Measurements from ENCODE around the gene RPL27. TPM values are rescaled to one million over a fixed set of nuclear protein-coding genes. Genes with fewer than 3 reads are reported as not detected.
A peak's percentile ranks its signal among the peaks of the same experiment; 100 is the strongest.
"Not testable (repeated sequence)": the region's sequence is repeated elsewhere in the genome, so short reads cannot be mapped to it uniquely, and the experiment has no call there.

Gene RPL27
- 1,521 TPM for total RNA-seq (ENCODE audit: insufficient read depth, low replicate concordance)

DNA sequence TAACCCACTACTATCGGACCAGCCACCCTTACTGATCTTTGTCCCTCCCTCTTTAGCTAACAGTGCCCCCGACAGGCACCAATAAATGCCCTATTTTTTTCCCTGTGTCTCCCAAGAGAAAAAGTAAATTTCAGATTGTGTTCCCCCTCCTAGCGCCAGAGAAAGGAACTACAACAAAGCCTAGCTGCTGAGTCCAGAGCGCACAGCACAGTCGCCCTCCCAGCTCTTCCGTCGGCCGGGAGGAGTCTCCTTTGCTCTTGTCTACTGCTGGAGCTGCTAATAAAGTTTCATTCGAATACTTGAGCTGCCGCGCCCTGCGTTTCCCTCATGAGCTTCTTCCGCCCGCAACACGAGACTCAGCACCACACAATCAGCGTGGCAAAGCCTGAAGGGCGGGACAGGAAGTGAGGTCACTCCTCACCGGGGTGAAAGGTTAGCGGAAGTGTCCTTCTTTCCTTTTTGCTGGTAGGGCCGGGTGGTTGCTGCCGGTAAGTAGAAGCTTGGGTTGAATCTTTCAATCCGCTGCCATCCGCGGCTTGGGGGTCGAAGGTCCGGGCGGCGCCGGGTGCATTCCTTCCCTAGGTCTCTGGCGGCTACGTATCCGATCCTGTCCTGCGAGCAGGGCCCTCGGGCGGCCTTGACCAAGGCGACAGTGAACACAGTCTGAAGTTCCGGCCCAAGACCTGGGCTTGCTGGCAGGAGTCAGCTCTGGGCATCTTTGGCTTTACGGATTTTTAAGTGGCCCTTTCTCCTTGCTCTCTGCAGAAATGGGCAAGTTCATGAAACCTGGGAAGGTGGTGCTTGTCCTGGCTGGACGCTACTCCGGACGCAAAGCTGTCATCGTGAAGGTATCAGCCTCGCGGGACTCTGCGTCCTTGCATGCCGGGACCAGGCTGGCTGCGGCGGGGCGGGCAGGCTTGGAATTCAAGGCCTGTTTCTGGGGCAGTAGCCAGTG, at the start of gene RPL27:
Gene RPL27, plus strand, starts transcription at position 436 of the 955 bp plus-strand sequence. Its CDS starts 332 bp downstream, at position 768.
- DNase-seq (ENCODE audit: low spot score), result peak; percentile 100

DNA sequence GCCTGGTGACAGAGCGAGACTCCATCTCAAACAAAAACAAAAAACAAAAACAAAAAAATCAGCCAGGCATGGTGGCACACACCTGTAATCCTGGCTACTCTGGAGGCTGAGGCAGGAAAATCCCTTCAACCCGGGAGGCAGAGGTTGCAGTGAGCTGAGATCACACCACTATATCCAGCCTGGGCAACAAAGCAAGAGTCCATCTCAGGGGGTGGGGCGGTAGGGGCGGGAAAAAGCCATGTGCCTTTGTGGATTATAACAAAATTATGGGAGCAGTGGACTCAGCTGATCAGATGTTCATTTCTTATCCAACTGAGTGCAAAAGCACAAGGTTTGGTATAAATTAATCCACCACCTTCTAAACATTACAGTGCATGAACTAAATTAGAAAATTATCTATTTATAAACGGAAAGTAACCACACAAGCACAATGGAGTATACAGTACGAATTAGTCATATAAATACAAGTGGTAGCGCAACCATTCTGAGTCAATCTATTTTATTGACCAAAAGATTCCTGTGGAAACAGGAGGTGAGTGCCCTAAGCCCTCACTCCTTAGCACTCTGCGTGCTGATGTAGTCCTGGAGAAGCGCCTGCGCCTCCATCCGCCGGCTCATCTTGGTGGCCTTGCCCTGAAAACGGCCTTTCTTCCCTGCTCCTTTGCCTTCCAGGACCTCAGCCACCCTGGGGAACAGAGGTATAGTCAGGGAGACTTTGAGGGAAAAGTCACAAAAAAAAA, 48.0 kb upstream of the RPL27 start:
- DNase-seq (ENCODE audit: low spot score), result no peak

DNA sequence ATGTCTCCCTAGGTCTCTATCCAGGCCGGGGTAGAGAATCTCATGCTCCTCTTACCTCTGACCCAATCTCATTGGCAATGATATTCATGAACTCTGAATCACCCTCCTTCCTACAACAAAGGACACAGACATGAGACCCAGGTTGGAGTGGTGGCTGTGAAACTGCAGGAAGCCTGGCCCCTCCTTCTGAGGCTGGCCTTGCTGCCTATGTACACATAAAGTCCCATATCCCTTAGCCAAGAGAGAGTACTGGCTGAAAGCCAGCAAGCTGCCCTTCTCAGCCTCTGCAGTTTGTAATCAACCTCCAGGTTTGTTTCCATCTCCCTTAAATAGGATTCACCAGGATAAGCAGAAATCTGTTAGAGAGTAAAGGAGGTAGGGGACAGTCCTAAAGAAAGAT, 44.5 kb upstream of the RPL27 start:
- no peak for DNase-seq (ENCODE audit: low spot score)

DNA sequence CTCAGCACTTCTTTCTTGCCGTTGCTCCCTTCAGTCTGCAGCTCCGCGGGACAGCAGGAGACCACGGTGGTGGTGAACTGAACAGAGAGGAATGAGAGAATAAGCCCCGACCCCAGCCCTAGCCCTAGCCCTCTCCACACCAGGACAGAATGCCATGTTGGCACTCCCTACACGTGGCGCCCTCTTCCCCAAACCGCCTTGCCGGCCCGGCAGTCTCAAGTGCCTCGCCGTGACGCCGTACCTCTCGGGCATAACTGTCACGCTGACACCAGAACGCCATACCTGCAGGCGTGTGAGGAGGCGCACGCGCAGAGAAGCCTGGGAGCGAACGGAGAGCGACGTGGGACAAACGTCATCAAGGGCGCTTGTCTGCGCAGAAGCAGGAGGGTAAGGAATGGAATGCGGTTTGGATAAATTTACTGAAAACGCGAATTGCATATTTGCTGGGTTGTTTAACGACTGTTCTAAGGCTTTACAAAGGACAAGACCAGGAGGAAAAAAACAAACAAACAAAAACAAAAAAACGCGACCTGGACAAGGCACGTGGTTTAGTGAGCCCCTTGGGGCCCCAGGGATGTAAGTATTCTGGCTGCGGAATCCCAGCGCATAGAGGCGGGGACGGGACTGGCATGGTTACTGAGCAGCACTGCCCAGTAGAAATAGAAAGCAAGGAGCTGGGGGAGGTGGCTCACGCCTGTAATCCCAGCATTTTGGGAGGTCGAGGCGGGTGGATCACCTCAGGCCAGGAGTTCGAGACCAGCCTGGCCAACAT, 33.9 kb upstream of the RPL27 start, which contains the start of gene AARSD1:
Gene AARSD1, minus strand, starts transcription at position 294 of the 772 bp plus-strand sequence. Its CDS starts 14 bp downstream, at position 280.
- peak; percentile 97 for DNase-seq (ENCODE audit: low spot score)

DNA sequence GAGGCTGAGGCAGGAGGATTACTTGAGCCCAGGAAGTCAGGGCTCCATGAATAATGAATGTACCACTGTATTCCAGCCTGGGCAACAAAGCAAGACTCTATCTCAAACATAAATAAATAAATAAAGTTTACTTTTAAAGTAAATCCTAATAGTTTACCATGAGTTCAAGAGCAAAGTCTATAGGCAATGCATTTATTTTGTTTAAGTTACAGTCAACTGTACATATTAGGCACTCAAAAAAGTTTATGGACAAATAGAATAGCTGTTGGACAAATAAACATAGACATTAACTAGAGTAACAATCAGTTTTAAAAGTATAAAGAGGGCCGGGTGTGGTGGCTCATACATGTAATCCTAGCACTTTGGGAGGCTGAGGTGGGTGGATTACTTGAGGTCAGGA, 30.3 kb upstream of the RPL27 start:
- DNase-seq (ENCODE audit: low spot score), result no peak

DNA sequence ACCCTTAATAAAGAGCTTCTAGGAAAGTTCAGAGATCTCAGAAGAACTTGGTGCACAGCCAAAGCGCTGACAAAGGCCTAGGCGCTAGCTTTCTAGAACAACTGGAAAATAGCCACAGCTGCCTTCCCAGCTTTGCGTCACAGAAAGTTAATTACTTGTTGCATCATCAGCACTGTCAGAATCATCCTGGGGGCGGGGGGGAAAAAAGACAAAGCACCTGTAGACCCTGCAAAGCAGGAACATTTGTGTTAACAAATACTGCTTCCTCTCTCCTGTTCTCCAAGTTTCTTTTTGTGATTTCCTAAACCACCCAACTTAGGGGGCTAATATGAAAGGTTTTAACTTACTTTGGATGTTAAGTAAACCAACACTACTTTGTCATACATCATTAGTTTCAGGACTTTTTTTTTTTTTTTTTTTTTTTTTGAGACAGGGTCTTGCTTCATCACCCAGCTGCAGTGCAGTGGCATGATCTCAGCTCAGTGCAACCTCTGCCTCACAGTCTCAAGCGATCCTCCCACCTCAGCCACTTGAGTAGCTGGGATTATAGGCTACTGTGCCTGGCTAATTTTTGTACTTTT, 29.1 kb upstream of the RPL27 start:
- no peak for DNase-seq (ENCODE audit: low spot score)

DNA sequence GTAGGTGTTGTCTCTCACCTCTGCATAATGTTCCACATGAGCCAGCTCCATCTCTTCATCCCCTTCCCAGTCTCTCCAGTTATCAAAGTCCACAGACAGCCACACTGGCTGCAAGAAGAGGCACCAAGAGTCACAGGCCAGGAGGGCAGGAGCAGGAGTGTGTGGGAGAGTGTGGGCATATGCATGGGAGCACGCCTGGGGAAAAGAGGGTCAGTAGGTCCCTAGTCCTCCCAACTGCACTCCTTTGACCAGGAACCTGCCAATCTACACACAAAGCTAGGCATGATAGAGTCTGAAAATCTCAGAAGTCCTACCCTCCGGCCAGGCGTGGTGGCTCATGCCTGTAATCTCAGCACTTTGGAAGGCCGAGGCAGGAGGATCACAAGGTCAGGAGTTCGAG, 26.6 kb upstream of the RPL27 start:
- DNase-seq (ENCODE audit: low spot score), result no peak

DNA sequence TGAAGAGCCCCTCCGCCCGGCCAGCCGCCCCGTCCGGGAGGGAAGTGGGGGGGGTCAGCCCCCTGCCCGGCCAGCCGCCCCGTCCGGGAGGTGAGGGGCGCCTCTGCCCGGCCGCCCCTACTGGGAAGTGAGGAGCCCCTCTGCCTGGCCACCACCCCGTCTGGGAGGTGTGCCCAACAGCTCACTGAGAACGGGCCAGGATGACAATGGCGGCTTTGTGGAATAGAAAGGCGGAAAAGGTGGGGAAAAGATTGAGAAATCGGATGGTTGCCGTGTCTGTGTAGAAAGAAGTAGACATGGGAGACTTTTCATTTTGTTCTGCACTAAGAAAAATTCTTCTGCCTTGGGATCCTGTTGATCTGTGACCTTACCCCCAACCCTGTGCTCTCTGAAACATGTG, 24.9 kb upstream of the RPL27 start:
- not testable (repeated sequence) for DNase-seq (ENCODE audit: low spot score)

DNA sequence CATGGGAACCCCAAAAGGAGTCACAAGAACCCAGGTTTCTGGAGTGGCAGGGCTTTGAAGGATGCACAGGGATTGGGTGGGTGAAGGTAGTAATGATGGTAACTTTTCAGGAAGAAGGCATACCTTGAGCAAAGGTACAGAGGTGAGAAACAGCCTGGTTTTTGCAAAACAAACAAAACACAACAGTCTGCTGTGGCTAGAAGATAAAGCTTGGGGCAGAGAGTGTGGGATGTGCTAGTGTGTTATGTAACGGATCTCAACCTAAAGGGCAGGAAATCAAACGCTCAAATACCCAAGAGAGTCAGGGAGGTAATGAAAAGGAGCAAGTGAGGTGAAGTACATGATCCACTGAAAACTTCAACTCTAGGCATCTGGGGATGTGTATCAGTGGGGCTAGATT, 23.0 kb upstream of the RPL27 start:
- DNase-seq (ENCODE audit: low spot score), result no peak

DNA sequence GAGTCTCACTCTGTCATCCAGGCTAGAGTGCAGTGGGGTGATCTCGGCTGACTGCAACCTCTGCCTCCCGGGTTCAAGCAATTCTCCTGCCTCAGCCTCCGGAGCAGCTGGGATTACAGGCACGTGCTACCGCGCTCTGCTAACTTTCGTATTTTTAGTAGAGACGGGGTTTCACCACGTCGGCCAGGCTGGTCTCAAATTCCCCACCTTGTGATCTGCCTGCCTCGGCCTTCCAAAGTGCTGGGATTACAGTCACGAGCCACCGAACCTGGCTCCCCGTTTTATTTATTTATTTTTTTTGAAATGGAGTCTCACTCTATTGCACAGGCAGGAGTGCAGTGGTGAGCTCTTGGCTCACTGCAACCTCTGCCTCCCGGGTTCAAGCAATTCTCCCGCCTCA, 22.5 kb upstream of the RPL27 start:
- not testable (repeated sequence) for DNase-seq (ENCODE audit: low spot score)

DNA sequence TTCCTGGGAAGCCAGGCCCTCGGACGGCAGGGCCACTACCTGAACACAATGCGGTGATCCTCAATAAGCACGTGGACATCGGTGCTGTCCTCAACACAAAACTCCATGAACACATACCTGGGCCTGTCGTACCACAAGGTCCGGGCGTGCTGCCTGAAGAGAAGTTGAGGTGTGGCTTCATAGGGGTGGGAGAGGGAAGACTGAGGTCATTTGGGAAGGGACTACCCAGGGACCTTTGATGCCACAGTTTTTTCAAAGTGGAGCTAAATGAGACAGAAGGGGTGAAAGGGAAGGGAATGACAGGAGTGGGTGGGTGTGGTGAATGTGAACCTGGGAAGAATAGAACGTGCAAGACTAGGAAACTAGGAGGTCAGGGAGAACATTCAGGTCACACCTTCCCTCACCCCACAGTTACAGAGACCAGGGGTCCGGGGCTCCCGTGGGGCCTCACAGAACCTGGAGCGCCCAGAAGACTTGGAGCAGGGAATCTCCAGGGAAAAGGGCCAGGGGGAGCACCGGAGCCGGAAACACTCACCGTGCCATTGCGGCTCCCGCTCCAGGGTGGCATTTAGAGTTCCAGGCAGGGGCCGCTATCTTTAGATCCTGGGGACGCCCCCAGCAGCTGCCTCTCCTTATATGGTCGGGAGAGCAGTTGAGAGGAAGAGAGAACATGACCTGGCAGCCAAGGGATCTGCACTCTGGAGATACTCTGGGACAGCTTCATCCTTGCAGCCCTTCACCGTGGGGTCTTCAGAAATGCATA, 18.5 kb upstream of the RPL27 start, which contains the start of gene PTGES3L:
Gene PTGES3L, minus strand, starts transcription at position 570 of the 763 bp plus-strand sequence. Its CDS starts 27 bp downstream, at position 543.
- peak; percentile 62 for DNase-seq (ENCODE audit: low spot score)

DNA sequence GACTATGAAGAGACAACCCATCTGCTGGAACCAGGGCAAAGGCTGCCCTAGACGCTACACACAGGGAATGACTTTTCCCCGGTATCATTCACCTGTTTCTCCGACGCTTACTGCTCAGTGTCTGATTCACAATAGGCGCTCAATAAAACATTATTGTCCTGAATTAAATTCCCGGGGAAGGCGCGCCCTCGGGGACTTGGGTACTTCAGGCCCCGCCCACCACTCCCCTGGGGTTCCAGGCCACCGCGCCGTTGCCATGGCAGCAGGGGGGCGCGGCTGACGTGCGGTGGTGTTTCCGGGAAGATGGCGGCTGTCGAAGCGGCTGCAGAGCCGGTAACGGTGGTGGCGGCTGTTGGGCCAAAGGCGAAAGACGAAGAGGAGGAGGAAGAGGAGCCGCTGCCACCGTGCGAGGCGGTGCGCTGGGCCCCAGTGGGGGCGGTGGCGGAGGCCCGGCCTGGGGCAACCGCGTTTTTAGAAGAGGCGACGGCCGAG, 17.9 kb upstream of the RPL27 start, which contains the start of gene RUNDC1:
Gene RUNDC1, plus strand, starts transcription at position 292 of the 492 bp plus-strand sequence. Its CDS starts 12 bp downstream, at position 304.
- peak; percentile 93 for DNase-seq (ENCODE audit: low spot score)

DNA sequence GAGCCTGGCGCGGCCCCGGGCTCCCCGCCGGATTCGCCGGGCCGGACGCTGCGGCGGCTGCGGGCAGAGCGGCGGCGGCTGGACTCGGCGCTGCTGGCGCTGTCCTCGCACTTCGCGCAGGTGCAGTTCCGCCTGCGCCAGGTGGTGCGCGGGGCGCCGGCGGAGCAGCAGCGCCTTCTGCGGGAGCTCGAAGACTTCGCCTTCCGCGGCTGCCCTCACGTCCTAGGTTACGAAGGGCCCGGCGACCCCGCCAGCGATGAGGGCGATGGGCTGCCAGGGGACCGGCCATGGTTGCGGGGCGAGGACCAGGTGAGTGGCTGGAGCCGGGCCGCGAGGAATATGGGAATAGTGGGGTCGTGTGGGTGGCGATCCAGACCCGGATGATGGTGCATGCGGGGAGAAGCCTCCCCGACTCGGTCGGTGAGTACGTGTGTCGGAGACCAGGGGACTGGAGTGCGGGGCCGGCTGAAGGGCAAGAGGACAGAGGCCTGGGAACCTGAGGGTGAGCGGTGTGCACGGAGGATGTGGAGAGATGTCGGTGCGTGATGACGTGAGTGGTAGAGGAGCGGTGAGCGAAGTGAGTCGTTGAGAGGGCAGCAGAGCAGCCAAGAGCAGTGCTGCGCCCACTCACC, 17.3 kb upstream of the RPL27 start:
- no peak for DNase-seq (ENCODE audit: low spot score)

DNA sequence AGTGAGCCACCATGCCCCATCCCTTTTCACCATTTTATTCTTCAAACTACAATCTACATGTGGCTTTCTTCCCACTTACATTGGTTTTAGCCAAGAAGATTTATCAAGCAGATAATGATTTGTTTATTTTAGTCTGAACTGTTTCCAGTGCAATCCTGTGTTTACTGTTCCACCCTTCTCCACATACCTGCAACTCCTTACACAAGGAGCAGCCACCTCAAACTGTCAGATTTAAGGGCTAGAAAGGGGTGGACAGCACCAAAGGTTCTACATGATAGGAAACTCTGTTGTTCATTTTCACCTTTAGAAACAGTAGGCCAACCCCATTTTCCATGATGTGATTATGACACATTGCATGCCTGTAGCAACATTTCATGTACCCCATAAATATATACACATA, 16.0 kb upstream of the RPL27 start:
- DNase-seq (ENCODE audit: low spot score), result no peak

DNA sequence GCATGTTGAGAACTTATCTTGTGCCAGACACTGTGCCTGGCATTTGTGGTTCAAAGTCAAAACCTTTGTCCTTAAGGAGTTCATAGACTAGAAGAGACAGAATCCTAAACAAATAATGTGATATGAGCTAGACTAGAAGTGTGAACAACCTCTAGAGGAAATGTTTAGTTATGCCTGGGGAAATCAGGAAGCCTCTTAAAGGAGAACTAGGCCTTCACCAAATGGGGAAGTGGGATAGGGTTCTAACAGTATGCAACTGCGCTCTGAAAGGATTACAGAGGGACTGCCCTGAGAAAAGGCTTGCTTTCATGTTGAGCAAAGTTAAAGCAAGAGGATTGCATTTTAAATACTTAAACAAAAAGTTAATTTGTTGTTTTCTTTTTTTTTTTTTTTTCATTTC, 13.0 kb upstream of the RPL27 start:
- DNase-seq (ENCODE audit: low spot score), result peak; percentile 28

DNA sequence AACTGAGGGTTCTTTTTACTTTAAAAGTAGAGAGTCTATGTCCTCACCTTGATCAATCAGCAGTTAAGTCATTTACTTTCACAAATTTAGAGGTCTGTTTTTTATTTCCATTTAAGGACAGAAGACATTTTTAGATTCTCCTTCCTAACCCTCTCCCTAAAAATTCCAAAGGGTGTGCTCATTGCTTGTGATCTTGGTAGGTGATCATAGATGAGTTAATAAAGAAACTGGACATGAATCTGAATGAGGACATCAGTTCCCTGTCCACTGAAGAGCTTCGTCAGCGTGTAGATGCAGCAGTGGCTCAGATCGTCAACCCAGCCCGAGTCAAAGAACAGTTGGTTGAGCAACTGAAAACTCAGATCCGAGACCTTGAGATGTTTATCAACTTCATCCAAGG, 9.1 kb upstream of the RPL27 start:
- no peak for DNase-seq (ENCODE audit: low spot score)

DNA sequence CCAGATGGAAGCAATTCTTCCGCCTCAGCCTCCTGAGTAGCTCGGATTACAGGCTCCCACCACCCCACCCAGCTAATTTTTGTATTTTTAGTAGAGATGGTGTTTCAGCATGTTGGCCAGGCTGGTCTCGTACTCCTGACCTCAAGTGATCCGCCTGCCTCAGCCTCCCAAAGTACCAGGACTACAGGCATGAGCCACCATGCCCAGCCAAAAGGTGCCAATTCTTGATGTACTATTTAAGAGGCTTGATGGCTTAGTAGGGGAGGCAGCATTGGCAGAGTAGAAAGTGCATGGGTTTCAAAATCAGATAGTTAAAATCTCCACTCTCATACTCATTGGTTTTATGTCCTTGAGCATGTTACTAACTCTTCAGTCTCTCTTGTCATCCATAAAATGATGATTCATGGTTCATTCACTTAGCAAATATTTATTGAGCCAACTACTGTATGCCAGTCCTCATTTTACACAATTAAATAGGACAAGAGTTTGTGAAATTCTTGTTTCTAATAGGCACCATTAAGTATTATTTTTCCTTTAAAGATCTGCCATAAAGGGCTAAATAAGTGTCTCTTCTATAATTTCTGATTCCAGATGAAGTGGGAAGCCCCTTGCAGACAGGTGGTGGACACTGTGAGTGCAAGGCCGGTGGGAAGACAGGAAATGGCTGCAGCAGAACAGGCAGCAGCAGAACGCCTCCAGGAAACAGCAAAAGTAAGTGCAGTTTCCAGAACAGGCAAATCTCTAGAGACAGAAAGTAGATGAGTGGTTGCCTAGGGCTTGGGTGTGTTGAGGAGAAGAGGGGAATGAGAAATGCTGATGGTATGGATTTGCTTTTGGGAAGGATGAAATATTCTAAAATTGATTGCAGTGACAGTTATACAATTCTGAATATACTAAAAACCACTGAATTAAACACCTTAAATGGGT, 8.2 kb upstream of the RPL27 start:
- no peak for DNase-seq (ENCODE audit: low spot score)

DNA sequence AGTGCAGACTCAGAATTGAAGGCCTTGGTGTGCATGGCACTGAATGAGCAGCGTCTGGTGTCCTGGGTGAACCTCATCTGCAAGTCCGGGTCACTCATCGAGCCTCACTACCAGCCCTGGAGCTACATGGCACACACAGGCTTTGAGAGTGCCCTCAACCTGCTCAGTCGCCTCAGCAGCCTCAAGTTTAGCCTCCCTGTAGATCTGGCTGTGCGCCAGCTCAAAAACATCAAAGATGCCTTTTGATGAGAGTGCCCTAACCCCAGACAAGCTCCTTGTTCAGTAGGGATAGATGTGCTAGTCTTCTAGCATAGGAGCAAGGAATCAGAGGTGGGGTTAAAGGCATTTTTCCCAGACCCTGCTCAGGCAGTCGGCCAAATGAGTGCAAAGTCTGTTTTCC, 6.7 kb upstream of the RPL27 start:
- DNase-seq (ENCODE audit: low spot score), result no peak

All from umbilical cord (tissue), 2 donors.